HepG2 (cell line): ENCODE results near the gene PHF21B. TPM values are rescaled to one million over a fixed set of nuclear protein-coding genes. Genes with fewer than 3 reads are reported as not detected.

Experiments
- ATAC-seq: fragments of 200-7000 bp; cut with Tn5 transposase; 3 replicates; pipeline ENCODE4 v1.9.1; 2020; ENCODE audit warnings: mild to moderate bottlenecking, moderate library complexity
- BruUV-seq: library from RNA; stranded (reverse); fragments of 400-500 nt; replicated peaks from 2 replicates; lab custom pipeline; 2021; lab: Mats Ljungman, UMichigan
- CTCF ChIA-PET: fragments of 300-600 bp; formaldehyde crosslinking; extraction: SDS; loops from one replicate; lab custom pipeline; 2021; ENCODE audit warnings: low total read pairs, inconsistent platforms, low intra/inter-chr PET ratio; lab: Yijun Ruan, JAX
- POLR2A ChIA-PET: fragments of 350-600 bp; sonication (Branson Sonifier 250); formaldehyde crosslinking; loops from one replicate; lab custom pipeline; 2020; ENCODE audit warnings: antibody characterized with exemption, inconsistent platforms; lab: Yijun Ruan, JAX
- DNase-seq: peaks from one replicate; pipeline ENCODE4 v3.0.0-alpha.2; 2015; ENCODE audit warnings: low spot score
- FAIRE-seq: peaks from 3 replicates; lab custom pipeline; 2011; peaks lifted over from hg19 to GRCh38; lab: Jason Lieb, UNC
- H2AFZ ChIP-seq: one replicate; pipeline ENCODE4 v1.6.1; 2011; ENCODE audit warnings: low read length, inconsistent platforms
- H3K27ac ChIP-seq: fragments of 300-600 bp; 3 replicates; pipeline ENCODE4 v1.8.0; 2011; ENCODE audit warnings: mixed run types, mild to moderate bottlenecking, mixed read lengths, low read length, inconsistent platforms; ENCODE audit not compliant: insufficient read depth; ENCODE audit errors: extremely low read length
- H3K27me3 ChIP-seq, 2 experiments: fragments of 200-600 bp in 1 of 2; 2 replicates in 1 of 2; 3 replicates in 1 of 2; pipeline versions ENCODE4 v1.6.0 to v1.8.0; 2011; ENCODE audit warnings: low read length in 2 of 2, mild to moderate bottlenecking in 2 of 2, moderate library complexity in 2 of 2, inconsistent platforms in 1 of 2; ENCODE audit not compliant: insufficient read depth in 2 of 2, control insufficient read depth in 1 of 2
- H3K36me3 ChIP-seq, 2 experiments: fragments of 200-600 bp in 1 of 2; replicated peaks in 1 of 2; 2 replicates in 1 of 2; 3 replicates in 1 of 2; pipeline versions ENCODE4 v1.5.1 to v1.8.0; 2011; ENCODE audit warnings: low read length in 2 of 2, inconsistent platforms in 1 of 2; ENCODE audit not compliant: insufficient read depth in 2 of 2, control insufficient read depth in 1 of 2
- H3K4me1 ChIP-seq: 2 replicates; pipeline ENCODE4 v1.5.1; 2012; ENCODE audit warnings: low read length, inconsistent platforms; ENCODE audit not compliant: insufficient read depth
- H3K4me2 ChIP-seq: 2 replicates; pipeline ENCODE4 v1.6.0; 2011; ENCODE audit warnings: low read depth, low read length, inconsistent platforms
- H3K4me3 ChIP-seq, 3 experiments: fragments of 200-600 bp in 1 of 3; sonication (generic), shearing (Covaris generic) in 1 of 3; replicated peaks in 1 of 3; 2 replicates each; pipeline ENCODE4 v1.5.1; 2011 to 2016; ENCODE audit warnings: low read length in 3 of 3, inconsistent platforms in 2 of 3, low read depth in 2 of 3, mild to moderate bottlenecking in 2 of 3, control low read depth in 1 of 3, mixed read lengths in 1 of 3; ENCODE audit not compliant: insufficient read depth in 1 of 3
- H3K79me2 ChIP-seq: one replicate; pipeline ENCODE4 v1.6.1; 2011; ENCODE audit warnings: low read length, inconsistent platforms; ENCODE audit not compliant: insufficient read depth
- H3K9ac ChIP-seq: 2 replicates; pipeline ENCODE4 v1.6.0; 2011; ENCODE audit warnings: mild to moderate bottlenecking, low read depth, low read length, inconsistent platforms; ENCODE audit not compliant: insufficient read depth
- H3K9me3 ChIP-seq: 2 replicates; pipeline ENCODE4 v1.5.1; 2012; ENCODE audit warnings: mild to moderate bottlenecking, low read length
- H4K20me1 ChIP-seq: 2 replicates; pipeline ENCODE4 v1.6.0; 2011; ENCODE audit warnings: inconsistent platforms, mild to moderate bottlenecking, low read length, moderate library complexity; ENCODE audit not compliant: insufficient read depth
- ETV5 ChIP-seq: IDR thresholded peaks from 2 replicates; pipeline ENCODE4 v1.6.1; 2018; ENCODE audit warnings: missing biosample characterization, missing genetic modification reagents, inconsistent platforms, borderline replicate concordance
- HCFC1 ChIP-seq: fragments of 150-350 bp; IDR thresholded peaks from 2 replicates; pipeline ENCODE4 v1.6.1; 2014; ENCODE audit warnings: low read depth, low read length
- RARA ChIP-seq: IDR thresholded peaks from 2 replicates; pipeline ENCODE4 v1.6.1; 2016; ENCODE audit warnings: missing genetic modification reagents, missing compliant biosample characterization
- TCF7L2 ChIP-seq: IDR thresholded peaks from 2 replicates; pipeline ENCODE4 v1.6.1; 2011; ENCODE audit warnings: mild to moderate bottlenecking, low read depth, low read length, moderate library complexity
- U2AF2 ChIP-seq: fragments of 200-400 bp; formaldehyde crosslinking; IDR thresholded peaks from 2 replicates; pipeline ENCODE4 v1.6.1; 2017; ENCODE audit warnings: low read depth, mild to moderate bottlenecking, low read length
- ZNF292 ChIP-seq: sonication (generic); formaldehyde crosslinking; IDR thresholded peaks from 2 replicates; pipeline ENCODE4 v1.8.1; 2022; ENCODE audit warnings: mild to moderate bottlenecking, low read depth, missing genetic modification reagents, borderline replicate concordance
- WGBS: methylation state at CpG from one replicate; pipeline ENCODE4 v1.1.6; 2017; ENCODE audit warnings: low lambda C conversion rate; 5-methylcytosine and 5-hydroxymethylcytosine counted together
- in situ Hi-C: cut with HindIII; loops from 2 replicates; pipeline ENCODE4 v1.10.0; 2017; ENCODE audit warnings: low pct_unique_long_range_greater_than_20kb; ENCODE audit not compliant: extremely low pct_ligation_motif_present
- intact Hi-C: fragments of 100-400 bp; cut with micrococcal nuclease; formaldehyde crosslinking; loops from one replicate; pipeline ENCODE4 v1.10.0; 2022; ENCODE audit not compliant: unreplicated experiment
- polyA plus RNA-seq, 8 experiments: library from polyadenylated mRNA; depleted of rRNA in 3 of 8; stranded (reverse) in 7 of 8; unstranded in 1 of 8; fragments of >200 nt; fragmentation: Illumina TruSeq in 4 of 8; extraction: Trizol in 4 of 8; gene quantifications; 2 replicates each; pipeline versions ENCODE4 v1.2.1 to v1.2.3, GENCODE V29; 2011 to 2016; ENCODE audit warnings: low read depth in 4 of 8, missing spikeins in 1 of 8, mixed read lengths in 1 of 8; ENCODE audit not compliant: insufficient read depth in 1 of 8
- total RNA-seq, 5 experiments: library from RNA; depleted of rRNA; stranded (reverse); fragments of >200 nt; fragmentation: Illumina TruSeq; extraction: Trizol; gene quantifications; 2 replicates each; pipeline ENCODE4 v1.2.3, GENCODE V29; 2016; ENCODE audit warnings: low read depth in 1 of 5
- TF ChIP-seq, protein P1 (sequence below): sonication (generic); formaldehyde crosslinking; IDR thresholded peaks from 2 replicates; pipeline ENCODE4 v1.5.0; 2020; ENCODE audit warnings: mild to moderate bottlenecking, missing genetic modification reagents, borderline replicate concordance
- TF ChIP-seq, protein P2 (sequence below): sonication (generic); formaldehyde crosslinking; IDR thresholded peaks from 2 replicates; pipeline ENCODE4 v1.8.0; 2023; ENCODE audit warnings: mild to moderate bottlenecking, missing genetic modification reagents

PHF21B gene
- total and polyA plus RNA-seq, 2 of the 13 experiments (the other 11 are each of a cell fraction or from before 2014, with no cell fraction given), result not detected

DNA sequence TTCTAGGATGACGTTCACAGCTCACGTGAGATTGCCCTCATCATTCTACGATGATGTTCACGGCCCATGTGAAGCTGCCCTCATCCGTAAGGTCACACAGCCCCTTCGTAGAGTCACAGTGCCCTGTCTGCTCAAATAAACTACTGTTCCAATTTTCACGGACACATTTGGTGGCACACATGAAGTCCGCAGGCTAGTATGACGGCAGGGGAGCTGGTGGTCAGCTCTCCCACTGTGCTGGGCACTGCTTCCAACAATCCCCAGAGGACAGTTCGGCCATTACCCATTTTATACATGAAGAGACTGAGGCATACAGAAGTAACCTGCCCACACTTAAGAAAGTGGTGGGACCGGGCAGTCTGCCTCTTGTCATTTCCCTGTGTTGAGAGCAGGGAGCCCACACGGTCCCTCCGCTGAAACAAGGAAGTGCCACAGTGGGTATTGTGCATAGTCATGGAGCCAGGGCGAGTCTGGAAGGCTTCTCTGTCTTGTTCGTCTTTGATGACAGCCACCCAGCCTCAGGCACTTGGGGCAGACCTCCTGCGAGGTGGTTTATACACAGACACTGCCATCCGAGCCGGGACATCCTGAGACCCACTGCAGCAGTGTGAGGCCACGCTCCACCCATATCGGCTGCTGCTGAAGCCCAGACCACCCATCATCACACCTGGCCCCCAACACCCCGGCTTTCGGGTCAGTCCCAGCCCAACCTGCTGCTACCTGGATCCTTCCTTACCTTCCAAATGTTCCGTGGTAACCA lies 114.3 kb downstream of the PHF21B start:
- Histone ChIP-seq H3K27ac (no peak overlapping the region), H3K79me2 (no peaks in the 10 kb centered on the region), H3K36me3 (no peaks in the 10 kb centered on the region), H2AFZ (no peak overlapping the region), H3K4me2 (no peak overlapping the region), H3K9me3 (peaks cover 8% of the 10 kb centered on the region; the same call in 1 of the 2 replicates), H3K4me3 (no peak overlapping the region), H3K9ac (no peak overlapping the region), H3K4me1 (no peaks in the 10 kb centered on the region), H3K27me3 (peaks cover 7 to 34% of the 10 kb centered on the region in 2 experiments; a peak in 4 of 5 replicates), H4K20me1 (no peaks in the 10 kb centered on the region)
- in situ Hi-C loops (no loop called here), intact Hi-C loops (no loop called here)
- BruUV-seq, result no TSS peak
- POLR2A ChIA-PET, result no interaction called here
- ATAC-seq, result no peak
- no peak for FAIRE-seq
- no peak for DNase-seq
- whole genome bisulfite sequencing, result 51% methylated on average over 11 of the region's 23 CpGs
- CTCF ChIA-PET, result no interaction called here
- TF ChIP-seq U2AF2, result no peak
- no peak for TF ChIP-seq ETV5 (CRISPR knock-in tag)

DNA sequence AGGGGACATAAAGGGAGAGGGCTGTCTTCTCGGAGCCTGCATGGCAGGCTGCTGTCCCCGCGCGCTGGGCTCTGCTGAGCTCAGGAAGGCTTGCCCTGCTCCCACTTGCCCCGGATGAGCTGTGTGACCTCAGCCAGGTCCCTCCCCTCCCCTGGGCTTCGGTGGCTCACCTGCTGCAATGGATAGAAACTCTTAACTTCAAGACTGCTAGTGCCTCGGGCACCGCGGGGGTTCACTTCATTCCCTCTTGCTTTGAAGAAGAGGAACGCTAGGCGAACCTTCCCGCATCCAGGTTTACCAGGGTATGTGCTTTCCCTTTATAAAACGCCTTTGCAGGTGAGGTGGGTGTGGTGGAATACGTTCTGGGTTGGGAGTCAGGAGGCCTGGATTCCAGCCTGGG lies 115.0 kb downstream of the PHF21B start:
- no peak for ATAC-seq
- POLR2A ChIA-PET, result no interaction called here
- DNase-seq, result no peak
- TF ChIP-seq, protein P1, sequence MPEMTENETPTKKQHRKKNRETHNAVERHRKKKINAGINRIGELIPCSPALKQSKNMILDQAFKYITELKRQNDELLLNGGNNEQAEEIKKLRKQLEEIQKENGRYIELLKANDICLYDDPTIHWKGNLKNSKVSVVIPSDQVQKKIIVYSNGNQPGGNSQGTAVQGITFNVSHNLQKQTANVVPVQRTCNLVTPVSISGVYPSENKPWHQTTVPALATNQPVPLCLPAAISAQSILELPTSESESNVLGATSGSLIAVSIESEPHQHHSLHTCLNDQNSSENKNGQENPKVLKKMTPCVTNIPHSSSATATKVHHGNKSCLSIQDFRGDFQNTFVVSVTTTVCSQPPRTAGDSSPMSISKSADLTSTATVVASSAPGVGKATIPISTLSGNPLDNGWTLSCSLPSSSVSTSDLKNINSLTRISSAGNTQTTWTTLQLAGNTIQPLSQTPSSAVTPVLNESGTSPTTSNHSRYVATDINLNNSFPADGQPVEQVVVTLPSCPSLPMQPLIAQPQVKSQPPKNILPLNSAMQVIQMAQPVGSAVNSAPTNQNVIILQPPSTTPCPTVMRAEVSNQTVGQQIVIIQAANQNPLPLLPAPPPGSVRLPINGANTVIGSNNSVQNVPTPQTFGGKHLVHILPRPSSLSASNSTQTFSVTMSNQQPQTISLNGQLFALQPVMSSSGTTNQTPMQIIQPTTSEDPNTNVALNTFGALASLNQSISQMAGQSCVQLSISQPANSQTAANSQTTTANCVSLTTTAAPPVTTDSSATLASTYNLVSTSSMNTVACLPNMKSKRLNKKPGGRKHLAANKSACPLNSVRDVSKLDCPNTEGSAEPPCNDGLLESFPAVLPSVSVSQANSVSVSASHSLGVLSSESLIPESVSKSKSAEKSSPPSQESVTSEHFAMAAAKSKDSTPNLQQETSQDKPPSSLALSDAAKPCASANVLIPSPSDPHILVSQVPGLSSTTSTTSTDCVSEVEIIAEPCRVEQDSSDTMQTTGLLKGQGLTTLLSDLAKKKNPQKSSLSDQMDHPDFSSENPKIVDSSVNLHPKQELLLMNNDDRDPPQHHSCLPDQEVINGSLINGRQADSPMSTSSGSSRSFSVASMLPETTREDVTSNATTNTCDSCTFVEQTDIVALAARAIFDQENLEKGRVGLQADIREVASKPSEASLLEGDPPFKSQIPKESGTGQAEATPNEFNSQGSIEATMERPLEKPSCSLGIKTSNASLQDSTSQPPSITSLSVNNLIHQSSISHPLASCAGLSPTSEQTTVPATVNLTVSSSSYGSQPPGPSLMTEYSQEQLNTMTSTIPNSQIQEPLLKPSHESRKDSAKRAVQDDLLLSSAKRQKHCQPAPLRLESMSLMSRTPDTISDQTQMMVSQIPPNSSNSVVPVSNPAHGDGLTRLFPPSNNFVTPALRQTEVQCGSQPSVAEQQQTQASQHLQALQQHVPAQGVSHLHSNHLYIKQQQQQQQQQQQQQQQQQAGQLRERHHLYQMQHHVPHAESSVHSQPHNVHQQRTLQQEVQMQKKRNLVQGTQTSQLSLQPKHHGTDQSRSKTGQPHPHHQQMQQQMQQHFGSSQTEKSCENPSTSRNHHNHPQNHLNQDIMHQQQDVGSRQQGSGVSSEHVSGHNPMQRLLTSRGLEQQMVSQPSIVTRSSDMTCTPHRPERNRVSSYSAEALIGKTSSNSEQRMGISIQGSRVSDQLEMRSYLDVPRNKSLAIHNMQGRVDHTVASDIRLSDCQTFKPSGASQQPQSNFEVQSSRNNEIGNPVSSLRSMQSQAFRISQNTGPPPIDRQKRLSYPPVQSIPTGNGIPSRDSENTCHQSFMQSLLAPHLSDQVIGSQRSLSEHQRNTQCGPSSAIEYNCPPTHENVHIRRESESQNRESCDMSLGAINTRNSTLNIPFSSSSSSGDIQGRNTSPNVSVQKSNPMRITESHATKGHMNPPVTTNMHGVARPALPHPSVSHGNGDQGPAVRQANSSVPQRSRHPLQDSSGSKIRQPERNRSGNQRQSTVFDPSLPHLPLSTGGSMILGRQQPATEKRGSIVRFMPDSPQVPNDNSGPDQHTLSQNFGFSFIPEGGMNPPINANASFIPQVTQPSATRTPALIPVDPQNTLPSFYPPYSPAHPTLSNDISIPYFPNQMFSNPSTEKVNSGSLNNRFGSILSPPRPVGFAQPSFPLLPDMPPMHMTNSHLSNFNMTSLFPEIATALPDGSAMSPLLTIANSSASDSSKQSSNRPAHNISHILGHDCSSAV, result no peak
- TF ChIP-seq, protein P2, sequence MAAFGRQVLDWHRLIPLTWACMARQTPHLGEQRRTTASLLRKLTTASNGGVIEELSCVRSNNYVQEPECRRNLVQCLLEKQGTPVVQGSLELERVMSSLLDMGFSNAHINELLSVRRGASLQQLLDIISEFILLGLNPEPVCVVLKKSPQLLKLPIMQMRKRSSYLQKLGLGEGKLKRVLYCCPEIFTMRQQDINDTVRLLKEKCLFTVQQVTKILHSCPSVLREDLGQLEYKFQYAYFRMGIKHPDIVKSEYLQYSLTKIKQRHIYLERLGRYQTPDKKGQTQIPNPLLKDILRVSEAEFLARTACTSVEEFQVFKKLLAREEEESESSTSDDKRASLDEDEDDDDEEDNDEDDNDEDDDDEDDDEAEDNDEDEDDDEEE (CRISPR knock-in tag), result no peak
- TF ChIP-seq RARA (CRISPR knock-in tag), result no peak
- no peak for TF ChIP-seq TCF7L2
- no peak for TF ChIP-seq HCFC1
- TF ChIP-seq ZNF292 (CRISPR knock-in tag), result no peak

More for the DNA sequence above, 115.0 kb downstream of the PHF21B start:
- no peak overlapping the region for H3K9ac ChIP-seq
- no peak overlapping the region for H3K4me2 ChIP-seq
- intact Hi-C loops (no loop called here), in situ Hi-C loops (no loop called here)
- no peaks in the 10 kb centered on the region for H3K79me2 ChIP-seq
- no peak overlapping the region for H3K27ac ChIP-seq
- no peak overlapping the region for H2AFZ ChIP-seq
- H3K27me3 ChIP-seq, result peaks cover 9 to 34% of the 10 kb centered on the region in 2 experiments; a peak in 4 of 5 replicates
- H3K9me3 ChIP-seq, result peaks cover under 1% of the 10 kb centered on the region; the same call in 1 of the 2 replicates
- H3K4me1 ChIP-seq, result no peaks in the 10 kb centered on the region
- CTCF ChIA-PET, result no interaction called here
- no TSS peak for BruUV-seq
- H4K20me1 ChIP-seq, result no peaks in the 10 kb centered on the region
- no peak overlapping the region for H3K4me3 ChIP-seq
- 18% methylated on average over 8 of the region's 14 CpGs for WGBS
- no peak for FAIRE-seq
- H3K36me3 ChIP-seq, result no peaks in the 10 kb centered on the region
